GM21447 (cell line): ENCODE measurements around the gene HDAC7.
A peak's percentile ranks its signal among the peaks of the same experiment; 100 is the strongest.

Source experiments
- ATAC-seq: cut with Tn5 transposase; IDR thresholded peaks from one replicate; pipeline ENCODE4 v1.9.1; 2021; ENCODE audit not compliant: unreplicated experiment

HDAC7 gene

DNA sequence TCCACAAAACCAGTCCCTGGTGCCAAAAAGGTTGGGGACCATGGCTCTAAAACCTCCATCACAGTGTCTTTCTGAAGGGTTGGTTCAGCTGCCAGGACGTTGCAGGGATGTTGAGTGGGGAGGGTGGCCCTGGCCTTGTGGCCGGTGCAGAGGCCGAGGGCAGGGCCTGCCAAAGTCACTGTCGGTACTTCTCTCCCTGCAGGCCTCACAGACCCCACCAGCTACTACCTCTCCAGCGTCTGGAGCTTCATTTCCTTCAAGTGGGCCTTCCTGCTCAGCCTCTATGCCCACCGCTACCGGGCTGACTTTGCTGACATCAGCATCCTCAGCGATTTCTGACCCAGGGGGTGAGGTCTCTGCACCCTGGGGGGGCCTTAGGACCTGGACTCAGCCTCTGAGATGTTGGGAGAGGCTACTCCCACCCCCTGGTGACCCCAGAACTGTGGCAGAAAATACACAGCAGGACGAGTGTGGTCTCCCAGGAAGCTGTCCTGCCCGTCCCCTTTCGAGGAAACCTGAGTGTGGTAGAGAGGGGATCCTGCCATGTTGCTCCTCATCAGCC is 39.7 kb downstream of the HDAC7 start:
- ATAC-seq, result no peak

DNA sequence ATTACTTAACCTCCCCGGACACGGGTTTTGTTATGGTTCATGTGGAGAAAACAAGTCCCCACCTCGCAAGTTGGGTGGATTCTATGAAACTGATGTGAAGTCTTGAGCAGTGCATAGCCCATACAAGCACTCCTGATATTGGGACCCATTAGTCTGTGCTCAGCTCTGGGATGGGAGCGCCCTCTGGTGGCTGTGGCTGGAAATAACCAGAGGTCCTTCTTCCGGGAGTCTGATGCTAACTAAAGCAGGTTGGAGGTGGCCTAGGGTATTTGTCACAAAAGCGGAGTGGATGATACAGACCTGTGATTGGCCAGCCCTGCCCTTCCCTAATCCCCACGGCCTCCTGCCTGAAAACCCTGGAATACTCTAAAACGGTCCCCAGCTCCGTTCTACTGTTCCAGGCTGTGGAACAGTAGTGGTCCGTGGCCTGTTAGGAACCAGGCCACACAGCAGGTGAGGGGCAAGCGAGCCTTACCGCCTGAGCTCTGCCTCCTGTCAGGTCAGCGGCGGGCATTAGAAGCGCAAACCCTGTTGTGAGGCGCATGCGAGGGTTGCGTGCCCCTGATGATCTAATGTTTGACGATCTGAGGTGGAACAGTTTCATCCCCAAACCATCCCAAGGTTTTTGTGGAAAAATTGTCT is 40.3 kb downstream of the HDAC7 start:
- ATAC-seq, result peak; percentile 80

DNA sequence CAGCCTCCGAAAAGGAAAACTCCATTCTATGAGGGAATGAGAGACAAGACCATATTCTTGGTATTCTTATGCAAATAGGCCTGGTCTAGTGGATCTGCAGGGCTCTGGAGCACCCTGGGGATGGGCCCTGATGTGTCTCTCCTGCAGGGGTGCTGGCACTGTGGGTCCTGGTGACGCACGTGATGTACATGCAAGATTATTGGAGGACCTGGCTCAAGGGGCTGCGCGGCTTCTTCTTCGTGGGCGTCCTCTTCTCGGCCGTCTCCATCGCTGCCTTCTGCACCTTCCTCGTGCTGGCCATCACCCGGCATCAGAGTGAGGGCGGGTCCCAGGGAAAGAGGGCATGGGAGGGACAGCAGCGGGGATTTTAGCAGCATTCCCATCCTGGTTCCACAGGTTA is 40.8 kb downstream of the HDAC7 start:
- no peak for ATAC-seq

DNA sequence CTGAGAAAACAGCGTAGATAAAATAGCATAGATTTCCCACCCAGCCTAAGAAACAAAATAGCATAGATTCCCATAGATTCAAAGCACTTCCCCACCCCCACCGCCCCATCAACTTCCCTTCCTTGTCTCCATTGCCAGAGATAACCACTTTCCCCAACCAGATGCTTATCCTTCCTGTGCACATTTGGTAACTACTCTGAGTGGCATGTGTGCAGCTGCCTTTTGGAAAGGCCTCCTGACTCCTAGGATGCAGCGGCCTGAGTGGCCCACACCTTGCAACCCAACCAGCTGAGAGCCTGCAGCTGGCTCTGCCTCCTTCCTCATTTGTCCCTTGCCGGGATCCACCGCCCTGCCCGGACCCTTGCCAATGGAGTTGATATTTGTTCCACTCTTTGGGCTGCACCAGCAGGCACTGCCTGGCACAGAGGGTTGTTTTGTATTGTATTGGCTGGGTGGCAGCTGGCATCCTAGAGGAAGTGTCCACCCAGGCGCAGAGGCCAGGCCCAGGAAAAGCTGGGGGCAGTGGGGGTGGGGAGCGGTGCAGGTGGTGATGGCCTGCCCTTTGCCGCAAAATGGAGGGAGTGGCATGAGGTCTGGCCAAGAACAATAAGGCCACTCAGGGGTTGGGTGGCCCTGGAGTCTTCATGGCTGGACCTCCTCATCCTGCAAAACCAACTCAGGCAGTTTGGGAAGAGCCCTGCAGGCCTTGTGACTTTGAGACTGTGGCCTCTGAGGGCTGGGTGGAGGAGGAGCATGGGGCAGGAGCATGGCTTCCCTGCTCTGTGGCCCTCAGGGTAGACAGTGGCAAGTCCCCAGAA is 41.8 kb downstream of the HDAC7 start:
- ATAC-seq, result no peak

DNA sequence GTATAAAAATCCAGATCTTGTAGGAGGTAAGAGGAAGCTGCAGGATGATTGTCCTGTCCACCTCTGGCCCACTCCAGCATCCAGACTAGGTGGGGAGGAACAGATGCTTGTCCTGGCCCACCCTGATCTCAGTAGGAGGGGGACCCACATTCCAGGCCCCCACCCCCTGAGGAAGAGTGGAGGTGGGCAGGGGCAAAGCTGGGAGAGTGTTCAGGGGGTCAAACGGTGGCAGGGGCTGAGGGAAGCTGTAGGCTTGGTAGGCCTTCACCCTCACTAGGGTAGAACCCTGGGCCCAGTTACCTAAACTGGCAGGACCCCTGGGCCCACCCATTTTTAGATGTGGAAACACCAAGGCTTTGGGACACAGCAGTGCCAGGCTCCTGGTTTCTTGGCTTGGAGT is 42.6 kb downstream of the HDAC7 start:
- no peak for ATAC-seq

DNA sequence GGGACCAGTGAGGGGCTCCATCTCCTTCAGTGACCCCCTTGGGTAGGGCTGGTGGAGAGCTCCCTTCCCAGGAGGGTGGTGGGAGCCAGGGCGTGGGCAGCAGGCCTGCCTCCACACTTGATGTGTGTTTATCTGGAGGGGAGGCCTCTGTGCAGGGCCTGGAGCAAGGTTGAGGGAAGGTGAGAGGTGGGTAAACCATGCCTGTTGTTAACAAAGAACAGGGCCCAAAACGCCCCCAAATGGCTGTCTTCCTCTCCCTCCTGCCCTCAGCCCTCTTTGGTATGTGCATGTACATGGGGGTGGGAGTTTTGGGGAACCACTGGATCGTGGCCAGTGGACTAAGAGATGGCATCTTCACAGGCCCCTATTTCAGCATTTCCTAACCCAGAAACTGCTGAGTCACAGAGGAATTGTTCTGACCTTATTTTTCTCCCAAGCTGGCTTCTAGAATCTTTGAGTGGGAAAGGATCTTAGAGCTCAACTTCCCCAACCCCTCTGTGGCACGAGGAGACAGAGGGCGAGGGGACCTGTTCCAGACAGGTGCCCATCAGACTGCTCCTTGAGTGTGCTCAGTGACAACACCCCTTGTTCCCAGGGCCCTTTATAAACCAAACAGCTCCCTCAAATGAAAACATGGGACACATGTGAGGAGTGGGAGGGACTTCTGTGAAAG is 43.1 kb downstream of the HDAC7 start:
- ATAC-seq, result no peak

DNA sequence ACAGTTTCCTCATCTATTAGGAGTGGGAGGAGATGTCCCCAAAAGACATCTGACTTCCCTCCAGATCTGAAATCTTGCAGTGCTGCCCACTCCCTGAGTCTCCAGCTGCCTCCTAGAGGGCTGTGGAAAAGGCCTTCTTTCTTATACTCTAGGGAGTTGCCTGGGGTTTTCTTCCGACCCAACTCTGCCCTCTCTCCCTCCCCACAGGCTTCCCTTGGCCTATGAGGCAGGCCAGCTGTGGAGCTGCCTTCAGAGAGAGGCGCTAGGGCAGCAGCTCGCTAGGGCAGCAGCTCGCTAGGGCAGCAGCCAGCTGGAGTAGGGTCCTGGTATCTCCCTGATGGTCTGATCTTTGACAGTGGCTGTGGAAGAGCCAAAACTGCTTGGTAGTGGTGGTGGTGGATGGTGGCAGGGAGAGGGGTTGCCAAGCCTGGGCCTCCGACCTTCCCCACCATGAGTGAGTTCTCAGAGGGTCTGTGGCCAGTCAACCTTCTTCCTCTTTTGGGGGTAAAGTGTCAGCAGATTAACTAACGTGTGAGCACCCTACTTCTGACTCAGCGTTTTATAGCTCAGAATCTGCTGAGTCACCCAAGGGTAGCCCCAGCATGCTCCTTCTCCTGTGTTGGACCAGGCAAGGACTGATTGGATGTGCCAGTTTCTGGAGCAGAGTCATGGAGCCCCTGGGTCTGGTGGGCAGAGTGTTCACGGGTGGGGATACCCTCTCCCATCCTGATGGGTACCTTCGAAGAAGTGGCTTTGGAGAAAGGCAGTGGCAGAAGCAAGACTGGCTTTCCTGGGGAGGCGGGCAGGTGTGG is 44.4 kb downstream of the HDAC7 start:
- no peak for ATAC-seq

DNA sequence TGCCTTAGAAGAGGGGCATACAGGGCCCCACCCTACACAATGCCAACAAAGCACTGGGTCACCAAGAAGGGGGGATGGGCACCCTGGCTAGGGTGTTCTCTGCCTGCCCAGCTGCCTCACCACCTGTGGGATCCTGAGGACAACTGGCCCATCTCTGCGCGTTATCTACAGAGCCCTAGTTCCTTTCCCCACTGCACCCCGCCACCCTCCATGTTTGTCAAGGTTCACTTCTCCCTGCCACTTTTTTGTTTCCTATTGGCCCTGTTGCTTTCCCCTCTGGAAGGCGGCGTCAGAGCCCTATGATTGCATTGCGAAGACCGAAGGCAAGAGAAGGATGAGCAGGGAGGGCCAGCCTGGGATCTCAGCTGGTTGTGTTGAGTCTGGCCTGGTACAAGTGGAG is 45.0 kb downstream of the HDAC7 start:
- no peak for ATAC-seq

DNA sequence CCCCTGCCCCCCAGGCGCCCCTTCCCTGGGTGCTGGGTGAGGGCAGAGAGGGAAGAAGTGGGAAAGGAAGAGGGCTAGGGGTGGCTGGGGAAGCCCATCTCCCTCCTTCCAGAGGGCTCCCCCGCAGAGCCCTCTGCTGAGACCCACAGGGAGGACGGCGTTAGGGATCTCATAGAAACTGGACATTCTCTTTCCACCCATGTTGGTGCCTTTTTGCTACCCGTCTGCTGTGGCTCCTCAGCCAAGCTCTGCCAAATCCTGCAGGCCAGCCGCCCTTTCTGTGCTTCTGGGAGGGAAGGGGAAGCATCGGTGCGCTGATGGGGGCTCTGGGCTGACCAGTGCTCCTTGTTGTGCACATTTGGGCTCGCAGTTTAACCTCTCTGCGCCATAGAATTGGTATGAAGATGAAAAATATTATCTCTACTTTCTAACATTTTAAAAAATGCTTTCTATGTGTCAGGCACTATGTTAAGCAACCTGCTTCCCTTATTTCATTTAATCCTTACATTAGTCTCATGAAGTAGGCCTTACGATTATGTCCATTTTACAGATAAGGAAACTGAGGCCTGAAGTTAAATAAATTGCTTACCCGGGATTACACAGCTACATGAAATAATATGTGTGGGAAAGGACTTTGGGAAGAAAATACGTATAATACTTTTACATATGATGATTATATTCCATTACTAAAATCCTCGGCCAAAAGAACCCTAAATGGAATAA is 45.7 kb downstream of the HDAC7 start:
- peak; percentile 9 for ATAC-seq

DNA sequence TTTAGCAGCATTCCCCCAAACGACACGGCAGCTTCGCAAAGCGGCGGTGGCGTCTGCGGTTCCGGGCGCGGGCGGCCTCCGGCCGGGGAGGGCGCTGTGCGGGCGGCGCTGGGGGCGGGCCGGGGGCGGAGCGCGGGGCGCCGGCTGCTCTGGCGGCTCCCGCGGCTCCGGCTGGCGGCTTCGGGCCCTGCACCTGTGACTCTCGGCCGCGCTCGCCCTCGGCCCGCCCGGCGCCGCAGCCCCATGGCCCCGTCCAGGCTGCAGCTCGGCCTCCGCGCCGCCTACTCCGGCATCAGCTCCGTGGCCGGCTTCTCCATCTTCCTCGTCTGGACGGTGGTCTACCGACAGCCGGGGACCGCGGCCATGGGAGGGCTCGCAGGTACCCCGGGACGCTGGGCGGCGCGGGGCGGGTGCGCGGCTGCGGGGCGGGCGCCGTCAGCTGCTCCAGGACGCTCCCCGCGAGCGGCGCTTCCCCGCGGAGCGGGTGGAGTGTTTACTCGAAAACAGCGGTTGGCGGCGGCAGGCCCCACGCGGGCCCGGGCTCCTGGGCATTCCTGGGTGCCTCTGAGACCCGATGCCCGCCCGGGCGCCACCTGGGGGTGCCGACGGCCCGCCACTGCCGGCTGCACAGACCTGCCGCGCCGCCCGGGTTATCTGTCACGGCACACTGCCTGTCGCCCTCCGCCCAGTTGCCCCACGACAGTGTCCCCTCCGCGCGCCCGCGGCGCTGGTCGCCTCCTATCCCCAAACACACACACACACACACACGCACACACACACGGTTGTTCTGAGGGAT is 46.4 kb downstream of the HDAC7 start, which contains the start of gene SLC48A1:
Gene SLC48A1 (plus strand): TSS at position 177 of the 796 bp plus-strand sequence. CDS start 67 bp downstream, at position 244.
- ATAC-seq, result peak; percentile 74

DNA sequence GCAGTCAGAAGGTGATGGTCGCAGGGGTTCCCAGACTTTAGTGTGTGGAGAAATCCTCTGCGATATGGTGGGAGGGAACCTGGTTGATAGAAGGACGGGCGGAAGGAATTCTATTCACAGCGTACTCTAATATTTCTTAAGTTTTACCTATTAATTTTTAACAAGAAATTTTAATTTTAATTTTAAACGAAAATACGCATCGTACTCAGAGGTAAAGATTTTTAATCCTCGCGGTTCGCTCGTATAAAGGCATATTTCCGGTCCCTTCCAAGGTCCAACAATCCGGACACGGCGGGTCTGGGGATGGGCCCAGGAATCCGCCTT is 47.0 kb downstream of the HDAC7 start:
- ATAC-seq, result no peak

DNA sequence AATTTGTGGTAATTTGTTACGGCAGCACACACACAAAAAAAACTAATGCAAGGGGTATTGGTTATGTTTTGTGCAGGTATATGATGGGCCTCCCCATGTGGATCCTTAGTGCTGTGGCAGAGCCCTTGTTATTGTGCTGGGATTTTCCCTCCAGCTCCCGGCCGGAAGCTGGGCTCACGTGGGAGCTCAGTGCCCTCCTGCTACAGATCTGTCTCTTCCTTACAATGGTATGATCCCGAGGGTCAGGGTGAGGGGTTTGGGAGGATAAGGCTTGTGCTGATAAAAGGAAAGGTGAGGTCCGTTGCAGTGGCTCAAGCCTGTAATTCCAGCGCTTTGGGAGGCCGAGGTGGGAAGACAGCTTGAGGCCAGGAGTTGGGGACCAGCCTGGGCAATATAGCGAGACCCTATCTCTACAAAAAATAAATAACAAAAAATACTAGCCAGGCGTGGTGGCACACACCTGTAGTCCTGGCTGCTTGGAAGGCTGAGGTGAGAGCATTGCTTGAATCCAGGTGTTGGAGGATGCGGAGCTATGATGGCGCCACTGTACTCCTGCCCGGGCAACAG is 47.5 kb downstream of the HDAC7 start:
- no peak for ATAC-seq

DNA sequence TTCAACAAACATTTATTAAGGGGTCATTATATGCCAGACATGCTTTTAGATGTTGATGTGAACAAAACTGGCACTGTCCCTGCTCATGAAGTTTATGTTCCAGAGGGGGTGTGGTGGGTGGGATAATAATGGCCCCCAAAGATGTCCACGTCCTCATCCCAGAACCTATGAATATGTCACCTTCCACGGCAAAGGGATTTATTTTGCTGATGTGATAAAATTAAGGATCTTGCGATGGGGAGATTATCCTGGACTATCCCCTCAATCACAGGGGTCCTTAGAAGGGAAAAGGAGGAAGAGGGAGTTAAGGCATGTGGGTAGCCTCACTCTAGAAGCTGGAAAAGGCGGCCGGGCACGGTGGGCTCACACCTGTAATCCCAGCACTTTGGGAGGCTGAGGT is 48.4 kb downstream of the HDAC7 start:
- ATAC-seq, result no peak

DNA sequence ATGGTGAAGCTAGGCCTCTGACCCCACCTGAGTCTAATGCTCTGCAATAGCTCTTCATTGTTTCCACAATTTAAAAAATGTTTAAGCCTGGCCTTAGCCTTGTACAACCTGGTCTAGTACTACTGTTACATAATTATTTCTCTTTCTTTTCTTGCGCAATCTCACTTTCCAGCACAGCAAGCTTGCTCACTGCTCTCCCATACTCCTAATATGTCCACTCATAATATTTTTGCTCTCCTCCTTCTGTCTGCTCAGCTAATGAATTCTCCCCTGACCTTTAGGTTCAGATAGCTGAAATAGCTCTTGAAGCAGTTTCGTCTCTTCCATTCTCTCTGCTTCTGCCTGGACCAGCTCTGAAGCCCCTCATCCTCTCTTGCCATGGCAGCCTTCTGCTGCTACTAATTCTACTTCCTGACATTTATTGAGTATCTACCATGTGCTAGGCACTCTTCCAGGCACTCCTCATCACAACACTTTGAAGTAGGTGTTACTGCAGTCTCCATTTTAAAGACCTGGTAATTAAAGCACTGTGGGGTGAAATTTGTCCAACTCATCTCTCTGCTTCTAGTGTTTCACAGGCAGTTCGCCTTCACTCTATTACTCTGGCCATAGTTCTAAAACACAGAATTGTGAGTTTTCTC is 49.5 kb downstream of the HDAC7 start:
- no peak for ATAC-seq

DNA sequence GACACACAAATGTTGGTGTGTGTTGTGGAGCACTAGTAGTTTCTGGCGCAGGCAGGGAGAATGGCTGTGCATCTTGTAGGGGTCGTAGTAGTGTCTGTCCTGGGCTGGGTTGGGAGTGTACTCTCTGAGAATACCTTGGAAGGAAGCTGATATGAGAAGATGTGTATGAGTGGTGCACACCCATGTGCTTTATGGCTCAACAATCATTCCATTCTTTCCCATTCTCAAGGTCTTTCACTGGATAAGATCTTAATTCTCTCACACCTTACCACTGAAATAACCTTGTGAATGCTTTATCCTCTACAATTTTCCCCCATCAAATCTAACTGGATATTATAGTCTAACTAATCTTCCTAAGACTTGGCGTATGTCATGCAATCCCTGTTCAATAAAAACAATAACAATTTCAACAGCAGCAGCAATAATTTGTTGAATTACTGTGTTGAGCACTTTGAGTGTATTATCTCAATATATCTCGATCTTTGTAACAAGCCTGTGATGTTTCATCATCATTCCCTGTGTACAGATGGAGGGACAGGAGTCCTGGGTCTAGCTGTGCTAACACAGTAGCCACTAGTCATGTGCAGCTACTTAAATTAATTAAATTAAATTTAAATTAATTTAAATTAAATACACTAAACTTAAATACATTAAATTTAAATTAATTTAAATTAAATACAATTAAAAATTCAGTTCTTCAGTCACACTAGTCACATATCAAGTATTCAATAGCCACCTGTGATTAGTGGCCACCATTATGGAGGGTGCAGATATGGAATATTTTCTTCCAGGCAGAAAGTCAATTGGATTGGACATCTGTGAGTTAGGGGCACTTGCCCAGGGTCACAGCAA is 50.2 kb downstream of the HDAC7 start:
- no peak for ATAC-seq

DNA sequence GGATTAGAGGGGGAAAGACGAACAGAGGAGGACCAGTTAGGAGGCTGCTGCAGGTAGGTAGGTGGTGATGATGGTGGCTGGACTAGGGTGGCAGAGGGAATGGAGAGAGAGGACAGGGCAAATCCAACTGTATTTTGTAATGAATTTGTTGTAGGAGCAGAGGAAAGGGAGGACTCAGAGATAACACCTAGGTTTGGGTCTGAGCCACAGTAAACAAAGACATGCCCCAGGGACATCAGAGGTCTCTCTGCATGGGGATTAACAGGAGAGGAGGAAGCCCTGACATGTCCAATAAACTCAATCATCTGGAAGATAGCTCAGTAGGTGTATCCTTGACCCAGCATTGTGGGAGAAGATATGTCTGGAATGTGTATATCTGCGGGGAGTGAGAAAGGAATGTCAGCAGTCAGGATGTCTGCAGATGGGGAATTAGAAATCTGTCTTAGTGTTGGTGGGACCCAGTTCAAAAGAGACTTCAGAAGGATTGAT is 51.3 kb downstream of the HDAC7 start:
- no peak for ATAC-seq

DNA sequence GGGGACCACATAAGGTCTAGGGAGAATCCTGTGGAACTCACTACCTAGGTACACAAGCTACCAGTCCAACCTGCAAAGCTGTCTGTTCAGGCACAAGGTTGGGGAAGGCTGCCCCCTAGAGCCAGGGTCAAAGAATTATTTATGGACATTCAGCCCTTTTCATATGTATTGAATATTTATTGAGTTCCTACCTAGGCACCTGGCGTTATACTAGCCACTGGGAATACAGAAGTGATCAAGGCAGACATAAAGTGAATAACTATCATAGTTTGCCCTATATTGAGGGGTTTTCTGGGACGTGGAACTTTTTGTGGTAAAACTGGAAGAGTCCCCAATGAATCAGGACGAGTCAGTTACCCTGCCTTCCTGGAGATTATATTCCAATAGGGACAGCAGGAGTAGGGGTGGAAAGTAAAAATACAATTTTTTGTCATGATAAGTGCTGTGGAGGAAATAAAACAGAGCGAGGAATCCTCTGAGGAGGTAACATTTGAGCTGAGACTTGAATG is 52.4 kb downstream of the HDAC7 start:
- peak; percentile 72 for ATAC-seq
